Panc1 (cell line): Measurements from ENCODE around the gene ULBP2. TPM values are rescaled to one million over a fixed set of nuclear protein-coding genes. Genes with fewer than 3 reads are reported as not detected.

Source experiments
- ATAC-seq: fragments of 200-7000 bp; cut with Tn5 transposase; 2 replicates; pipeline ENCODE4 v1.9.1; 2020; ENCODE audit warnings: mild to moderate bottlenecking, moderate library complexity
- BruUV-seq: library from RNA; stranded (reverse); fragments of 400-500 nt; replicated peaks from 2 replicates; lab custom pipeline; 2021; lab: Mats Ljungman, UMichigan
- CTCF ChIA-PET: fragments of 300-600 bp; sonication (Branson Sonifier 250); formaldehyde crosslinking; loops from one replicate; lab custom pipeline; 2022; ENCODE audit warnings: antibody characterized with exemption; lab: Charles Lee
- POLR2A ChIA-PET: fragments of 300-600 bp; sonication (Branson Sonifier 250); formaldehyde crosslinking; loops from one replicate; lab custom pipeline; 2022; ENCODE audit warnings: antibody characterized with exemption; lab: Charles Lee
- DNase-seq: peaks from one replicate; pipeline ENCODE4 v3.0.0-alpha.2; 2010; ENCODE audit warnings: low read depth, low spot score
- H3K27ac ChIP-seq: 2 replicates; pipeline ENCODE4 v1.5.1; 2011; ENCODE audit warnings: mild to moderate bottlenecking, low read length, inconsistent platforms
- H3K27me3 ChIP-seq: fragments of 200-500 bp; sonication (Bioruptor generic); 2 replicates; pipeline ENCODE4 v1.6.0; 2014; ENCODE audit warnings: low read length, inconsistent platforms; ENCODE audit not compliant: control insufficient read depth, insufficient read depth
- H3K36me3 ChIP-seq: fragments of 200-500 bp; sonication (Bioruptor generic); 2 replicates; pipeline ENCODE4 v1.5.1; 2014; ENCODE audit warnings: inconsistent platforms, mild to moderate bottlenecking, low read length, moderate library complexity; ENCODE audit not compliant: control insufficient read depth, insufficient read depth
- H3K4me1 ChIP-seq: 2 replicates; pipeline ENCODE4 v1.5.1; 2011; ENCODE audit warnings: inconsistent platforms, mild to moderate bottlenecking, low read length, moderate library complexity; ENCODE audit not compliant: control insufficient read depth, insufficient read depth
- H3K4me3 ChIP-seq, 2 experiments: 2 replicates each; pipeline ENCODE4 v1.5.1; 2011 to 2012; ENCODE audit warnings: low read depth in 2 of 2, low read length in 2 of 2, mild to moderate bottlenecking in 2 of 2, inconsistent platforms in 1 of 2, moderate library complexity in 1 of 2
- H3K9me3 ChIP-seq: fragments of 200-500 bp; sonication (Bioruptor generic); 2 replicates; pipeline ENCODE4 v1.5.1; 2014; ENCODE audit warnings: low read depth, mild to moderate bottlenecking, inconsistent platforms, low read length, moderate library complexity; ENCODE audit not compliant: control insufficient read depth, insufficient read depth
- POLR2AphosphoS5 ChIP-seq: IDR thresholded peaks from 2 replicates; pipeline ENCODE4 v1.6.1; 2012; ENCODE audit warnings: mild to moderate bottlenecking, low read depth, low read length, moderate library complexity
- SIN3A ChIP-seq: IDR thresholded peaks from 2 replicates; pipeline ENCODE4 v1.6.1; 2012; ENCODE audit warnings: low read depth, mild to moderate bottlenecking, low read length, moderate library complexity, borderline replicate concordance; ENCODE audit not compliant: insufficient read depth
- TCF7L2 ChIP-seq: IDR thresholded peaks from 2 replicates; pipeline ENCODE4 v1.6.1; 2011; ENCODE audit warnings: mild to moderate bottlenecking, low read depth, low read length, inconsistent platforms
- in situ Hi-C: cut with HindIII; loops from 2 replicates; pipeline ENCODE4 v1.10.0; 2016; ENCODE audit warnings: low sequenced_read_pairs, low pct_unique_long_range_greater_than_20kb
- intact Hi-C: fragments of 100-400 bp; cut with micrococcal nuclease; formaldehyde crosslinking; loops from one replicate; pipeline ENCODE4 v1.10.0; 2022; ENCODE audit not compliant: unreplicated experiment
- total RNA-seq: library from RNA; stranded (reverse); gene quantifications from one replicate; pipeline ENCODE4 v1.2.1, GENCODE V29; 2021; ENCODE audit not compliant: unreplicated experiment
- TF ChIP-seq, protein P1 (sequence below), 2 experiments: IDR thresholded peaks; 2 replicates each; pipeline ENCODE4 v1.6.1; 2011 to 2012; ENCODE audit warnings: low read depth in 2 of 2, control low read depth in 1 of 2, low read length in 1 of 2, mild to moderate bottlenecking in 1 of 2, moderate library complexity in 1 of 2; ENCODE audit not compliant: insufficient read depth in 1 of 2
- TF ChIP-seq, protein P2 (sequence below): fragments of 450-650 bp; IDR thresholded peaks from 2 replicates; pipeline ENCODE4 v1.5.1; 2017; ENCODE audit warnings: mild to moderate bottlenecking

ULBP2 gene
- total RNA-seq, 1 experiment from 2014 or later, result 0.69 TPM

- no TSS peak for BruUV-seq
- Histone ChIP-seq H3K4me1 (peaks cover 7% of the 10 kb centered on the region), H3K27me3 (0 out of 2 replicates have a peak, but pooled peaks cover 4% of the 10 kb centered on the region), H3K4me3 (no peak overlapping the region), H3K9me3 (no peaks in the 10 kb centered on the region), H3K27ac (no peak overlapping the region), H3K36me3 (no peaks in the 10 kb centered on the region)
- ChIA-PET POLR2A (no interaction called here), CTCF (interaction anchor here (0.7 to 0.9 kb wide), 3 partner anchors 47 to 905 kb away, joined by 3 to 9 read pairs (median 4); no protein-coding TSS in a partner anchor)
- intact Hi-C loops (no loop called here), in situ Hi-C loops (no loop called here)
- ATAC-seq (no peak), DNase-seq (no peak)
- TF ChIP-seq TCF7L2 (no peak), SIN3A (no peak), POLR2AphosphoS5 (no peak)
- TF ChIP-seq, protein P1, sequence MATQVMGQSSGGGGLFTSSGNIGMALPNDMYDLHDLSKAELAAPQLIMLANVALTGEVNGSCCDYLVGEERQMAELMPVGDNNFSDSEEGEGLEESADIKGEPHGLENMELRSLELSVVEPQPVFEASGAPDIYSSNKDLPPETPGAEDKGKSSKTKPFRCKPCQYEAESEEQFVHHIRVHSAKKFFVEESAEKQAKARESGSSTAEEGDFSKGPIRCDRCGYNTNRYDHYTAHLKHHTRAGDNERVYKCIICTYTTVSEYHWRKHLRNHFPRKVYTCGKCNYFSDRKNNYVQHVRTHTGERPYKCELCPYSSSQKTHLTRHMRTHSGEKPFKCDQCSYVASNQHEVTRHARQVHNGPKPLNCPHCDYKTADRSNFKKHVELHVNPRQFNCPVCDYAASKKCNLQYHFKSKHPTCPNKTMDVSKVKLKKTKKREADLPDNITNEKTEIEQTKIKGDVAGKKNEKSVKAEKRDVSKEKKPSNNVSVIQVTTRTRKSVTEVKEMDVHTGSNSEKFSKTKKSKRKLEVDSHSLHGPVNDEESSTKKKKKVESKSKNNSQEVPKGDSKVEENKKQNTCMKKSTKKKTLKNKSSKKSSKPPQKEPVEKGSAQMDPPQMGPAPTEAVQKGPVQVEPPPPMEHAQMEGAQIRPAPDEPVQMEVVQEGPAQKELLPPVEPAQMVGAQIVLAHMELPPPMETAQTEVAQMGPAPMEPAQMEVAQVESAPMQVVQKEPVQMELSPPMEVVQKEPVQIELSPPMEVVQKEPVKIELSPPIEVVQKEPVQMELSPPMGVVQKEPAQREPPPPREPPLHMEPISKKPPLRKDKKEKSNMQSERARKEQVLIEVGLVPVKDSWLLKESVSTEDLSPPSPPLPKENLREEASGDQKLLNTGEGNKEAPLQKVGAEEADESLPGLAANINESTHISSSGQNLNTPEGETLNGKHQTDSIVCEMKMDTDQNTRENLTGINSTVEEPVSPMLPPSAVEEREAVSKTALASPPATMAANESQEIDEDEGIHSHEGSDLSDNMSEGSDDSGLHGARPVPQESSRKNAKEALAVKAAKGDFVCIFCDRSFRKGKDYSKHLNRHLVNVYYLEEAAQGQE (IDR thresholded peaks at IDR 0.05; ENCODE audit: insufficient read depth in 1 of 2, low read depth in 2 of 2, low read length in 1 of 2), result no peak
- TF ChIP-seq, protein P2, sequence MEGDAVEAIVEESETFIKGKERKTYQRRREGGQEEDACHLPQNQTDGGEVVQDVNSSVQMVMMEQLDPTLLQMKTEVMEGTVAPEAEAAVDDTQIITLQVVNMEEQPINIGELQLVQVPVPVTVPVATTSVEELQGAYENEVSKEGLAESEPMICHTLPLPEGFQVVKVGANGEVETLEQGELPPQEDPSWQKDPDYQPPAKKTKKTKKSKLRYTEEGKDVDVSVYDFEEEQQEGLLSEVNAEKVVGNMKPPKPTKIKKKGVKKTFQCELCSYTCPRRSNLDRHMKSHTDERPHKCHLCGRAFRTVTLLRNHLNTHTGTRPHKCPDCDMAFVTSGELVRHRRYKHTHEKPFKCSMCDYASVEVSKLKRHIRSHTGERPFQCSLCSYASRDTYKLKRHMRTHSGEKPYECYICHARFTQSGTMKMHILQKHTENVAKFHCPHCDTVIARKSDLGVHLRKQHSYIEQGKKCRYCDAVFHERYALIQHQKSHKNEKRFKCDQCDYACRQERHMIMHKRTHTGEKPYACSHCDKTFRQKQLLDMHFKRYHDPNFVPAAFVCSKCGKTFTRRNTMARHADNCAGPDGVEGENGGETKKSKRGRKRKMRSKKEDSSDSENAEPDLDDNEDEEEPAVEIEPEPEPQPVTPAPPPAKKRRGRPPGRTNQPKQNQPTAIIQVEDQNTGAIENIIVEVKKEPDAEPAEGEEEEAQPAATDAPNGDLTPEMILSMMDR, result peak; percentile 55; the same call in 1 of the 2 replicates
Observed at GRCh38 chr6:149961728-149962425, 20.1 kb downstream of the ULBP2 start.

GRCh38 chr6:149962461-149963211, 20.8 kb downstream of the ULBP2 start:
- intact Hi-C loops (no loop called here), in situ Hi-C loops (no loop called here)
- BruUV-seq, result no TSS peak
- ATAC-seq (no peak), DNase-seq (no peak)
- peak overlapping the region; percentile 48 to 62; a peak in 3 of 4 replicates for H3K4me3 ChIP-seq
- H3K27me3 ChIP-seq, result no peaks in the 10 kb centered on the region
- no peaks in the 10 kb centered on the region for H3K36me3 ChIP-seq
- no peaks in the 10 kb centered on the region for H3K9me3 ChIP-seq
- ChIA-PET POLR2A (no interaction called here), CTCF (no interaction called here)
- no peak for TF ChIP-seq TCF7L2
- TF ChIP-seq, protein P1 (IDR thresholded peaks at IDR 0.05; ENCODE audit: insufficient read depth in 1 of 2, low read depth in 2 of 2, low read length in 1 of 2), result no peak
- H3K4me1 ChIP-seq, result peaks cover 7% of the 10 kb centered on the region
- peak overlapping the region; percentile 71; the same call in 1 of the 2 replicates for H3K27ac ChIP-seq
